Psoas muscle (tissue), 8 donors: Measurements from ENCODE around the gene CDK19. TPM values are rescaled to one million over a fixed set of nuclear protein-coding genes. Genes with fewer than 3 reads are reported as not detected.

ENCODE experiments used
- ATAC-seq, 4 donors: fragments of 200-7000 bp; cut with Tn5 transposase; one replicate each; pipeline ENCODE4 v1.9.1; 2020; ENCODE audit warnings: moderate library complexity in 3 of 4, mild to moderate bottlenecking in 2 of 4
- DNase-seq, 2 donors: peaks; one replicate each; pipeline ENCODE4 v3.0.0-alpha.2; 2020
- H3K27ac ChIP-seq: fragments of 200-600 bp; one replicate; pipeline ENCODE4 v1.8.0; 2022
- H3K27me3 ChIP-seq, 3 donors: fragments of 200-600 bp in 1 of 3; one replicate each; pipeline versions ENCODE4 v1.6.1 to v1.8.0; 2013 to 2022; ENCODE audit warnings: low read length in 2 of 3, mild to moderate bottlenecking in 2 of 3, moderate library complexity in 1 of 3; ENCODE audit not compliant: insufficient read depth in 3 of 3
- H3K36me3 ChIP-seq, 2 donors: fragments of 200-600 bp in 1 of 2; one replicate each; pipeline versions ENCODE4 v1.6.1 to v1.8.0; 2013 to 2022; ENCODE audit warnings: low read depth in 1 of 2, mild to moderate bottlenecking in 1 of 2, moderate library complexity in 1 of 2; ENCODE audit not compliant: insufficient read depth in 1 of 2
- H3K4me1 ChIP-seq: fragments of 200-600 bp; one replicate; pipeline ENCODE4 v1.8.0; 2022
- H3K4me3 ChIP-seq: fragments of 200-600 bp; one replicate; pipeline ENCODE4 v1.8.0; 2022; ENCODE audit warnings: mild to moderate bottlenecking
- H3K9me3 ChIP-seq: fragments of 200-600 bp; one replicate; pipeline ENCODE4 v1.8.0; 2022
- CTCF ChIP-seq: fragments of 200-600 bp; IDR thresholded peaks from one replicate; pipeline ENCODE4 v1.8.0; 2022; ENCODE audit warnings: antibody characterized with exemption
- WGBS, 3 donors: extraction: QIAGEN DNeasy Blood & Tissue Kit; methylation state at CpG; one replicate each; pipeline versions ENCODE4 v1.1.6 to v1.1.7; 2013; 5-methylcytosine and 5-hydroxymethylcytosine counted together
- intact Hi-C, 2 donors: fragments of 100-400 bp; cut with DNase I; formaldehyde crosslinking; loops; one replicate each; pipeline versions ENCODE4 v1.11.0 to v1.14.2; 2022
- polyA plus RNA-seq, 3 donors: library from polyadenylated mRNA; stranded (reverse); fragments of 200-250 nt; gene quantifications; one replicate each; pipeline ENCODE4 v1.2.3, GENCODE V29; 2013
- total RNA-seq, 4 donors: library from RNA; stranded (reverse); fragmentation: NEBNext Ultra II Directional in 2 of 4; extraction: Animal tissue kit (Norgen Biotek cat#: 25700) in 2 of 4; gene quantifications; one replicate each; pipeline versions ENCODE4 v1.2.1 to v1.2.4, GENCODE V29; 2021 to 2023
- donor health status: healthy with polysubstance abuse.
- donor health status: DM: no; HTN: no; CAD: no; lungs with moderate emphysema.
- donor health status: Bipolar disorder and iron deficiency.
- donor health status: healthy.
- donor health status: DM: yes; HTN: yes; CAD: no.
- donor health status: DM: no; HTN: no; CAD: no.
- donor health status: DM: no; HTN: no; CAD: no.
- donor health status: DM: yes; HTN: yes; CAD: no.

The CDK19 gene
- total and polyA plus RNA-seq, 7 donors, result 2.2 to 11.6 (median 5.5) TPM

- Histone ChIP-seq H3K27me3 (no peaks in the 10 kb centered on the region), H3K9me3 (no peaks in the 10 kb centered on the region), H3K4me3 (no peak overlapping the region), H3K27ac (no peak overlapping the region), H3K4me1 (no peaks in the 10 kb centered on the region), H3K36me3 (no peaks in the 10 kb centered on the region)
- intact Hi-C loops, result no loop called here
- TF ChIP-seq CTCF, result no peak
- 95 to 97% (median 96%) methylated on average over 7 of the region's 7 CpGs for whole genome bisulfite sequencing, 3 donors
- DNase-seq (no peak), ATAC-seq (no peak)
These were observed 161.0 kb downstream of the CDK19 start for GRCh38 chr6:110654096-110654820.

- Histone ChIP-seq H3K4me3 (no peak overlapping the region), H3K27me3 (no peaks in the 10 kb centered on the region), H3K4me1 (no peaks in the 10 kb centered on the region), H3K36me3 (no peaks in the 10 kb centered on the region), H3K27ac (no peak overlapping the region), H3K9me3 (no peaks in the 10 kb centered on the region)
- intact Hi-C loops, result no loop called here
- 73 to 78% (median 75%) methylated on average over 1 of the region's 1 CpG for WGBS, 3 donors
- TF ChIP-seq CTCF, result no peak
- no peak for DNase-seq
- ATAC-seq, result no peak
These were observed 161.9 kb downstream of the CDK19 start for GRCh38 chr6:110653381-110653780.

- no peaks in the 10 kb centered on the region for H3K27me3 ChIP-seq
- H3K9me3 ChIP-seq, result no peaks in the 10 kb centered on the region
- no peak overlapping the region for H3K4me3 ChIP-seq
- ATAC-seq, result no peak
- 90 to 94% (median 93%) methylated on average over 4 of the region's 4 CpGs for WGBS, 3 donors
- no peaks in the 10 kb centered on the region for H3K36me3 ChIP-seq
- no peak for DNase-seq
- intact Hi-C loops, result no loop called here
- H3K4me1 ChIP-seq, result no peaks in the 10 kb centered on the region
- no peak overlapping the region for H3K27ac ChIP-seq
- TF ChIP-seq CTCF, result no peak
These were observed 162.7 kb downstream of the CDK19 start for GRCh38 chr6:110652520-110652919.

GRCh38 chr6:110650755-110651154 lies 164.5 kb downstream of the CDK19 start:
- intact Hi-C loops, result no loop called here
- H3K27ac ChIP-seq, result no peak overlapping the region
- TF ChIP-seq CTCF, result no peak
- H3K9me3 ChIP-seq, result no peaks in the 10 kb centered on the region
- ATAC-seq (no peak), DNase-seq (no peak)
- H3K4me1 ChIP-seq, result no peaks in the 10 kb centered on the region
- peaks cover 0 to 2% of the 10 kb centered on the region in 2 donors for H3K36me3 ChIP-seq
- WGBS, 3 donors, result 93 to 95% (median 94%) methylated on average over 4 of the region's 4 CpGs
- H3K4me3 ChIP-seq, result no peak overlapping the region
- H3K27me3 ChIP-seq, result no peaks in the 10 kb centered on the region

- H3K36me3 ChIP-seq, result peaks cover 0 to 6% of the 10 kb centered on the region in 2 donors
- H3K4me3 ChIP-seq, result no peak overlapping the region
- ATAC-seq, result no peak
- H3K9me3 ChIP-seq, result no peaks in the 10 kb centered on the region
- H3K27ac ChIP-seq, result no peak overlapping the region
- no peak for TF ChIP-seq CTCF
- no peaks in the 10 kb centered on the region for H3K27me3 ChIP-seq
- intact Hi-C loops, result no loop called here
- H3K4me1 ChIP-seq, result no peaks in the 10 kb centered on the region
- no peak for DNase-seq
These were observed 165.6 kb downstream of the CDK19 start for GRCh38 chr6:110649704-110650103.
